ENCODE results near the gene CHD9.

Gene CHD9

GRCh38 chr16:53150769-53151168 is 96.0 kb downstream of the CHD9 start:
- TF ChIP-seq ELF4 (IDR thresholded peaks at IDR 0.05) = no peak
- TF ChIP-seq TARDBP (IDR thresholded peaks at IDR 0.05) = no peak
- no peak for TF ChIP-seq BHLHE40 (IDR thresholded peaks at IDR 0.05; ENCODE audit: borderline replicate concordance)
- no peak for TF ChIP-seq LEF1 (IDR thresholded peaks at IDR 0.05; ENCODE audit: borderline replicate concordance)
- TF ChIP-seq ARNT (IDR thresholded peaks at IDR 0.05) = no peak
- TF ChIP-seq, protein P1, sequence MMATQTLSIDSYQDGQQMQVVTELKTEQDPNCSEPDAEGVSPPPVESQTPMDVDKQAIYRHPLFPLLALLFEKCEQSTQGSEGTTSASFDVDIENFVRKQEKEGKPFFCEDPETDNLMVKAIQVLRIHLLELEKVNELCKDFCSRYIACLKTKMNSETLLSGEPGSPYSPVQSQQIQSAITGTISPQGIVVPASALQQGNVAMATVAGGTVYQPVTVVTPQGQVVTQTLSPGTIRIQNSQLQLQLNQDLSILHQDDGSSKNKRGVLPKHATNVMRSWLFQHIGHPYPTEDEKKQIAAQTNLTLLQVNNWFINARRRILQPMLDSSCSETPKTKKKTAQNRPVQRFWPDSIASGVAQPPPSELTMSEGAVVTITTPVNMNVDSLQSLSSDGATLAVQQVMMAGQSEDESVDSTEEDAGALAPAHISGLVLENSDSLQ (IDR thresholded peaks at IDR 0.05) = no peak
- no peak for TF ChIP-seq ZNF384 (IDR thresholded peaks at IDR 0.05)
- no peak for TF ChIP-seq SP1 (IDR thresholded peaks at IDR 0.05)
- no peak for TF ChIP-seq NFRKB (IDR thresholded peaks at IDR 0.05)
- TF ChIP-seq L3MBTL2 (conservative IDR thresholded peaks at IDR 0.05) = no peak
- TF ChIP-seq FOXK2 (IDR thresholded peaks at IDR 0.05) = no peak
- TF ChIP-seq FOXA1 (IDR thresholded peaks at IDR 0.05) = no peak
- no peak for TF ChIP-seq HDGF (IDR thresholded peaks at IDR 0.05; ENCODE audit: borderline replicate concordance)
- TF ChIP-seq SUZ12 (IDR thresholded peaks at IDR 0.05) = no peak
- TF ChIP-seq FOXM1 (IDR thresholded peaks at IDR 0.05; ENCODE audit: borderline replicate concordance) = no peak
- ChIA-PET POLR2A (no interaction called here), CTCF (no interaction called here)
- DNase-seq (ENCODE audit: extremely low spot score) = no peak

DNA sequence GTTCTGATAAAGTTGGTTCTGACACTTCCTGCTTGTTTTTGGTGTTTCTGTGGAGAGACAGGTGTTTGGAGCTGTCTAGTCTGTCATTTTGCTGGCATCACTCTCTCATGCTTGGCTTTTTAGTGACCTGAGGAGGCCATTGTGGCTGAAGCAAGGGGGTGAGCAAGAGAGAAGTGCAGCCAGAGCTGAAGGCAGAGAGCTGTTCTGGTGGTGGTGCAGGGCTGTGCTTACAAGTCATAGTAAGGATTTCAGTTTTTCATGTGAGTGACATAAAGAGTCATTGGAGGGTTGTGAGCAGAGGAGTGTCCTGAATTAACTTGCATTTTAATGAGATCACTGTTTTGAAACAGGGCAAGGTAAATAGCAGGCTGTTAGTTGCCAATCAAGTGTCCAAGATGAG is 97.5 kb downstream of the CHD9 start:
- CTCF ChIA-PET = no interaction called here
- POLR2A ChIA-PET = no interaction called here
- TF ChIP-seq HDGF (IDR thresholded peaks at IDR 0.05; ENCODE audit: borderline replicate concordance) (no peak), FOXM1 (IDR thresholded peaks at IDR 0.05; ENCODE audit: borderline replicate concordance) (no peak), ELF4 (IDR thresholded peaks at IDR 0.05) (no peak), FOXK2 (IDR thresholded peaks at IDR 0.05) (no peak), NFRKB (IDR thresholded peaks at IDR 0.05) (no peak), FOXA1 (IDR thresholded peaks at IDR 0.05) (no peak), TARDBP (IDR thresholded peaks at IDR 0.05) (no peak), SP1 (IDR thresholded peaks at IDR 0.05) (no peak), BHLHE40 (IDR thresholded peaks at IDR 0.05; ENCODE audit: borderline replicate concordance) (no peak), ZNF384 (IDR thresholded peaks at IDR 0.05) (no peak), CTBP1 (IDR thresholded peaks at IDR 0.05; ENCODE audit: borderline replicate concordance) (no peak), SUZ12 (IDR thresholded peaks at IDR 0.05) (no peak), ARNT (IDR thresholded peaks at IDR 0.05) (no peak), L3MBTL2 (conservative IDR thresholded peaks at IDR 0.05) (no peak), LEF1 (IDR thresholded peaks at IDR 0.05; ENCODE audit: borderline replicate concordance) (no peak)
- TF ChIP-seq, protein P1 (IDR thresholded peaks at IDR 0.05) = no peak; the same call in 1 of the 2 replicates
- DNase-seq (ENCODE audit: extremely low spot score) = no peak

- CTCF ChIA-PET = no interaction called here
- no peak for TF ChIP-seq FOXM1 (IDR thresholded peaks at IDR 0.05; ENCODE audit: borderline replicate concordance)
- TF ChIP-seq SP1 (IDR thresholded peaks at IDR 0.05) = no peak
- TF ChIP-seq ARNT (IDR thresholded peaks at IDR 0.05) = no peak
- TF ChIP-seq, protein P1 (IDR thresholded peaks at IDR 0.05) = no peak
- TF ChIP-seq FOXK2 (IDR thresholded peaks at IDR 0.05) = no peak
- TF ChIP-seq HDGF (IDR thresholded peaks at IDR 0.05; ENCODE audit: borderline replicate concordance) = no peak
- no peak for TF ChIP-seq L3MBTL2 (conservative IDR thresholded peaks at IDR 0.05)
- no peak for TF ChIP-seq CTBP1 (IDR thresholded peaks at IDR 0.05; ENCODE audit: borderline replicate concordance)
- no peak for TF ChIP-seq TARDBP (IDR thresholded peaks at IDR 0.05)
- TF ChIP-seq NFRKB (IDR thresholded peaks at IDR 0.05) = no peak
- no peak for TF ChIP-seq ELF4 (IDR thresholded peaks at IDR 0.05)
- TF ChIP-seq LEF1 (IDR thresholded peaks at IDR 0.05; ENCODE audit: borderline replicate concordance) = no peak
- TF ChIP-seq SUZ12 (IDR thresholded peaks at IDR 0.05) = no peak
- TF ChIP-seq BHLHE40 (IDR thresholded peaks at IDR 0.05; ENCODE audit: borderline replicate concordance) = no peak
- TF ChIP-seq ZNF384 (IDR thresholded peaks at IDR 0.05) = no peak
- TF ChIP-seq FOXA1 (IDR thresholded peaks at IDR 0.05) = no peak
- POLR2A ChIA-PET = no interaction called here
- DNase-seq (ENCODE audit: extremely low spot score) = no peak
These were observed 98.3 kb downstream of the CHD9 start for GRCh38 chr16:53153130-53153529.

DNA sequence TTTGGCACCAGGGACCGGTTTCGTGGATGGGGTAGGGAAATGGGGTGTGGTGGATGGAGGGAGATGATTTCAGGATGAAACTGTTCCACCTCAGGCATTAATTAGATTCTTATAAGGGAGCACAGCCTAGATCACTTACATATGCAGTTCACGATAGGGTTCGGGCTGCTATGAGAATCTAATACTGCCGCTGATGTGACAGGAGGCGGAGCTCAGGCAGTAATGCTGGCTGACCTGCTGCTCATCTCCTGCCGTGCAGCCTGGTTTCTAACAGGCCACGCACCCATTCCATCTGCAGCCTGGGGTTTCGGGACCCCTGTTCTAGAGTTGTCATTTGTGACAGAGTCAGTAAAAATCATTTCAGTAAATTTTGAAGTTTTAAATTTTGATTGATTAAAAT is 99.7 kb downstream of the CHD9 start:
- peak; percentile 7 for DNase-seq (ENCODE audit: extremely low spot score)
- CTCF ChIA-PET = interaction anchor here (1.2 to 1.3 kb wide), 2 partner anchors 10 to 53 kb away, joined by 3 to 4 read pairs; no protein-coding TSS in a partner anchor
- POLR2A ChIA-PET = interaction anchor here (0.7 to 1.3 kb wide), 2 partner anchors 24 to 68 kb away, joined by 3 read pairs; no protein-coding TSS in a partner anchor
- no peak for TF ChIP-seq ZNF384 (IDR thresholded peaks at IDR 0.05)
- TF ChIP-seq, protein P1 (IDR thresholded peaks at IDR 0.05) = peak; percentile 22; the same call in 1 of the 2 replicates

GRCh38 chr16:53156516-53156915 is 101.7 kb downstream of the CHD9 start:
- TF ChIP-seq LEF1 (IDR thresholded peaks at IDR 0.05; ENCODE audit: borderline replicate concordance) = no peak
- TF ChIP-seq FOXM1 (IDR thresholded peaks at IDR 0.05; ENCODE audit: borderline replicate concordance) = no peak
- TF ChIP-seq ZNF384 (IDR thresholded peaks at IDR 0.05) = no peak
- no peak for TF ChIP-seq CTBP1 (IDR thresholded peaks at IDR 0.05; ENCODE audit: borderline replicate concordance)
- no peak for TF ChIP-seq TARDBP (IDR thresholded peaks at IDR 0.05)
- TF ChIP-seq L3MBTL2 (conservative IDR thresholded peaks at IDR 0.05) = no peak
- TF ChIP-seq NFRKB (IDR thresholded peaks at IDR 0.05) = no peak
- no peak for DNase-seq (ENCODE audit: extremely low spot score)
- ChIA-PET CTCF (no interaction called here), POLR2A (no interaction called here)
